Astrocyte of the spinal cord (primary cell): ENCODE data around the gene C1orf216.

Experiments used
- DNase-seq: peaks from one replicate; pipeline ENCODE4 v3.0.0; 2011; ENCODE audit warnings: low read depth, low spot score
- H3K4me3 ChIP-seq: 2 replicates; pipeline ENCODE4 v1.5.1; 2011; ENCODE audit warnings: low read depth, mild to moderate bottlenecking, low read length, moderate library complexity
- CTCF ChIP-seq: IDR thresholded peaks from 2 replicates; pipeline ENCODE4 v1.5.1; 2012; ENCODE audit warnings: low read depth, mild to moderate bottlenecking, low read length, inconsistent platforms
- in situ Hi-C: cut with HindIII; loops from 2 replicates; pipeline ENCODE4 v1.10.0; 2017; ENCODE audit warnings: low sequenced_read_pairs

C1orf216 gene

GRCh38 chr1:35718492-35719336, at the start of gene C1orf216:
TSS of gene C1orf216 (minus strand) at chr1:35718884. CDS start at chr1:35716321, 2,563 bp downstream.
- in situ Hi-C loops = no loop called here
- peak; percentile 71 for DNase-seq
- TF ChIP-seq CTCF = no peak
- H3K4me3 ChIP-seq = peak within 1 kb of the TSS; percentile 75

- TF ChIP-seq CTCF = no peak
- DNase-seq = no peak
- in situ Hi-C loops = no loop called here
- no peak overlapping the region for H3K4me3 ChIP-seq
Observed at GRCh38 chr1:35764283-35764682, 45.6 kb upstream of the C1orf216 start.

GRCh38 chr1:35763201-35763600, 44.5 kb upstream of the C1orf216 start:
- no peak for DNase-seq
- H3K4me3 ChIP-seq = no peak overlapping the region
- in situ Hi-C loops = no loop called here
- TF ChIP-seq CTCF = no peak

GRCh38 chr1:35762141-35762540, 43.5 kb upstream of the C1orf216 start:
- DNase-seq = no peak
- H3K4me3 ChIP-seq = no peak overlapping the region
- in situ Hi-C loops = no loop called here
- no peak for TF ChIP-seq CTCF

GRCh38 chr1:35756064-35756463, 37.4 kb upstream of the C1orf216 start:
- in situ Hi-C loops = no loop called here
- DNase-seq = no peak
- TF ChIP-seq CTCF = no peak
- H3K4me3 ChIP-seq = no peak overlapping the region

- no peak for TF ChIP-seq CTCF
- DNase-seq = no peak
- in situ Hi-C loops = no loop called here
- H3K4me3 ChIP-seq = no peak overlapping the region
Observed at GRCh38 chr1:35753626-35754260, 35.1 kb upstream of the C1orf216 start.
